Activated gamma-delta T cell (primary cell): ENCODE results near the gene GRK4.
"Not testable (repeated sequence)": the region's sequence is repeated elsewhere in the genome, so short reads cannot be mapped to it uniquely, and the experiment has no call there.

Experiments
- DNase-seq: peaks from one replicate; lab custom pipeline; 2025; lab: John Stamatoyannopoulos, UW

GRK4 gene

GRCh38 chr4:3039706-3040366 lies 76.5 kb downstream of the GRK4 start:
- DNase-seq, result no peak

GRCh38 chr4:3040452-3041191 lies 77.3 kb downstream of the GRK4 start:
- DNase-seq, result no peak

- DNase-seq, result peak; percentile 30
Observed at GRCh38 chr4:3041192-3042142, 78.1 kb downstream of the GRK4 start.

GRCh38 chr4:3042226-3042625 lies 78.9 kb downstream of the GRK4 start:
- DNase-seq, result no peak

GRCh38 chr4:3043282-3044020 lies 80.1 kb downstream of the GRK4 start:
- DNase-seq, result no peak

DNA sequence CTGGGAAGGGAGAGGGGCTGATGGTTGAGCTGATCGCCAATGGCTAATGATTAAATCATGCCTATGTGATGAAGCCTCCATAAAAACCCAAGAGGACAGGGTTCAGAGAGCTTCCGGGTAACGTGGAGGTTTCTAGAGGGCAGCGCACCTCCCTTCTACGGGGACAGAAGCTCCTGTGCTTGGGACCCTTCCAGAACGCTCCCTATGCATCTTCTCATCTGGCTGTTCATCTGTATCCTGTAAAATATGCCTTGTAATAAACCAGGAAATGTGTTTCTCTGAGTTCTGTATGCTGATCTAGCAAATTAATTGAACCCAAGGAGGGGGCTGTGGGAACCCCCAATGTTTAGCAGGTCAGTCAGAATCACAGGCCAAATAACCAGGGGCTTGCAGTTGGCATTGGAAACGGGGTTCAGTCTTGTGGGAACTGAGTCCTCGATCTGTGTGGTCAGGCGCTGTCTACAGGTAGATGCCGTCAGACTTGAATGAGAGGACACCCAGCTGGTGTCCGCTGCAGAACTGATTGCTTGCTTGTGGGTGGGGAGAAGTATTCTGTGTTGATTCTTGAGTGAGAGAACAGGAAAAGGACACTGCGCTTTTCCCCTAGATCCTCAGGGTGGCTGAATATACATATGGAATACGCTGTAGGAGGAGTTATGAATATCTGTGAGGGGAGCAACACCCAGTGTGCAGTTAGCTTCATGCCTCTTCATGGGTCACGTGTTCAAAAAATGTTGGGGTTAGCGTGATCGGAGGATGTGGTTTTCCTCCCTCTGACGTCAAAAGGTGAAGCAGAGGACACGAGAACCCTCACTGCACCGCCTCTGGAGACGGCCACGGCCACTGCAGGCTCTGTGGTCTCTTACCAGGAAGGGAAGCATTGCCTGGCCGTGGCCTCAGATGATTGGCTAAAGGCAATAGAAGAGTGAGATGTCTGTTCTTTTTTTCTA lies 81.8 kb downstream of the GRK4 start:
- peak; percentile 38 for DNase-seq

- no peak for DNase-seq
Observed at GRCh38 chr4:3046162-3046561, 82.8 kb downstream of the GRK4 start.

GRCh38 chr4:3046623-3047022 lies 83.3 kb downstream of the GRK4 start:
- no peak for DNase-seq

DNA sequence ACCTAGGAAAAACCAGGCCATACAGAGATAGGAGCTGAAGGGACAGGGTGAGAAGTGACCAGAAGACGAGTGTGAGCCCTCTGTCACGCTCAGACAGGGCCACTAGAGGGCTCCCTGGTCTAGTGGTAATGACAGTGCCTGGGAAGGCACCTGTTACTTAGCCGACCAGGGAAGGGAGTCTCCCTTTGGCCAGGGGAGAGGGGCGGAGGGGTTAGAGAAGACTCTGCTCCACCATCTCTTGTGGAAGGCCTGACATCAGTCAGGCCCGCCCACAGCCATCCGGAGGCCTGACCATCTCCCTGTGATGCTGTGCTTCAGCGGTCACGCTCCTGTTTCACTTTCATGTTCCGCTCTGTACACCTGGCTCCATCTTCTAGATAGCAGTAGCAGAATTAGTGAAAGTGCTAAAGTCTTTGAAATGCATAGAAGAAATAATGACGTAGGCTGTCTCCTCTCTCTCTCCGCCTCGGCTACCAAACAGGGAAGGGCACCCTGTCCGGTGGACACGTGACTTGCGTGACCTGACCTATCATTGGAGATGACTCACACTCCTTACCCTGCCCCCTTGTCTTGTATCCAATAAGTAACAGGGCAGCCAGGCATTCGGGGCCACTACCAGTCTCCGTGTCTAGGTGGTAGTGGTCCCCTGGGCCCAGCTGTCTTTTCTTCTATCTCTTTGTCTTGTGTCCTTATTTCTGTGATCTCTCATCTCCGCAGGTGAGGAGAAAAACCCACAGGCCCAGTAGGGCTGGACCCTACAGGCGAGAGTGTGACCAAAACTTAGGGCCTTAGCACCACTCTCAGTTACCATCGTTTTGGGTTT lies 84.3 kb downstream of the GRK4 start:
- peak; percentile 26 for DNase-seq

DNA sequence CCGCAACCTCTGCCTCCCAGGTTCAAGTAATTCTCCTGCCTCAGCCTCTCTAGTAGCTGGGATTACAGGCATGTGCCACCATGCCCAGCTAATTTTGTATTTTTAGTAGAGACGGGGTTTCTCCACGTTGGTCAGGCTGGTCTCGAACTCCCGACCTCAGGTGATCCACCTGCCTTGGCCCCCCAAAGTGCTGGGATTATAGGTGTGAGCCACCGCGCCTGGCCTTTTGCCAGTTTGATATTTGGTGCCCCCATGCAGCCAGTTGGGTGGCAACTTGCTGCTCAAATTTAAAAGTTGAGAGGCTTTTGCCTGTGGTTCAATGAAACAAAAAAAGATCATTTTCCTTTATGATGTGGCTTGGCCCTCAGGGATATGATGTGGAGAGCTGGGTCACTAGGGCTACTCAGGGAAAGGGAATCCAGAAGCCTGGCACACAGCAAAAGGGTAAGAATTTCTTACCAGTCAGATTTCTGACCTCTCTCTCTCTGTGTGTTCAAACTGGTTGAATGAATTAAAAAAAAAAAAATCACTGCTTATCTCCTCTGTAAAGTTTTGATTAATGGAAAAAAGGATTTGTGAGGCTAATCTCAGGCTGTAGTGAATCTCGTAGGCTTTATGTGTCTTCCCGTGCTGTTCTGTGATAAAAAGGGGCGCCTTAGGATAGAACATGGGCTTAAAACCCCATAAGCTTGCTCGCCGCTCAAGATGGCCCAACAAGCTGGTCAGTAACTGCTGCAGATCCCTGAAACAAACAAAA lies 87.9 kb downstream of the GRK4 start:
- DNase-seq, result not testable (repeated sequence)

GRCh38 chr4:3054169-3054759 lies 90.9 kb downstream of the GRK4 start:
- no peak for DNase-seq

GRCh38 chr4:3059943-3060342 lies 96.6 kb downstream of the GRK4 start:
- no peak for DNase-seq

GRCh38 chr4:3060946-3061345 lies 97.6 kb downstream of the GRK4 start:
- DNase-seq, result no peak

DNA sequence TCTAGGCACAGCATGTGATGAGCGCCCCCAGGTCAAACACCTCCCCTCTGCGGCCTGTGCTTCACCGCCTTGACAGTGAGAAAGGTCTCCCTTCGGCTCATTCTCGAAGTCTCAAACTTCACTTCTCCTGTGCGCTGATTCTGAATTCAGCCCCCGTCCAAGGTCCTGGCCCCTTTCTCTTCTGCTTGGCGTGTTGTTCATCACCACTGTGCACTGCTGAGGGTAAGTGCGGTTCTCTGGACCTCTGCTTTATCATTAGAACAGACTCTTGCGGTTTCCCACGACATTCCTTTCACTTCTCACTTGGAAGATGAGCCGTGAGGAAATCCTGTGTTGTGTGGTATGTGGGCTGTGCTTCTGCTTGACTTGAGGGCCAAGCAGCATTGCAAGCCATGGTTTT lies 99.1 kb downstream of the GRK4 start:
- DNase-seq, result no peak

DNA sequence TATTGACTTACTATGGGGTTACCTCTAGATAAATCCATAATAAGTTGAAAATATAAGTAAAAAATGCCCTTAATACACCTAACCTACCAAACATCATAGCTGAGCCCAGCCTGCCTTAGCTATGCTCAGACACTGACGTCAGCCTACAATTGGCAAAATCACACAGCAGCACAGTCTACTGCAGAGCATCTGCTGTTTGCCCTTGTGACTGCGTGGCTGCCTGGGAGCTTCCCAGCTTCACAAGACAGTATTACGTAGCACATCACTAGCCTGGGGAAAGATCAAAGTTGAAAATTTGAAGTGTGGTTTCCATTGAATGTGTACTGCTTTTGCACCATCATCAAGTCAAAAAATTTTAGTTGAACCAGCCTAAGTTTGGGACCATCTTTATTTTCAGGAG lies 102.2 kb downstream of the GRK4 start:
- no peak for DNase-seq

GRCh38 chr4:3066836-3067400 lies 103.5 kb downstream of the GRK4 start:
- DNase-seq, result no peak

DNA sequence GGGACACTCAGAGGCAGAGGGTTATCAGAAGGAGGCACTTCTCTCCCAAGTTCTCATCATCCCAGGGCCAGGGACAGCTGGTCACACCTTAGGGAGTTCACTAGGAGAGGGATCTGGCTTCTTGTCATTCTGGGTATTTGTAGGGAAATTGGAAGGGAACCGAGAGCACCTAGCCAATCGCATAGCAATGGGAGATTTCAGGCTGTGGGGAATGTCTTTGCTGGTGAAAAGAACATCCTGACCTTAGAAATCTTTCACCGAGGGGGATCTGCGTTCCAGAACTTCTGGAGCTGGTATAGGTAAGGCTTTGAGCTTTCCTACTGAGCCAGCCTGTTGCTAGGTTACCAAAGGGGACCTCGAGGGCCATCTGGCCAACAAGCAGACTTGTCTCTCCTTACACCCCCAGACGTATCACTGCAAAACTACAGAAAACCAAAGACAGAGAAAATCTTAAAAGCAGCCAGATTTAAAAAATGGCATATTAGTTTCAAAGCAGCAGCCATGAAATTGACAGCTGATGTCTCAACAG lies 104.2 kb downstream of the GRK4 start:
- DNase-seq, result no peak

GRCh38 chr4:3069661-3070199 lies 106.4 kb downstream of the GRK4 start:
- DNase-seq, result peak; percentile 5
